Activated T-cell treated with anti-CD3 and anti-CD28 coated beads for 24 hours (primary cell): ENCODE results near the gene BST2.

ENCODE experiments used
- DNase-seq: peaks from one replicate; pipeline ENCODE4 v3.0.0-alpha.2; 2020; ENCODE audit warnings: low read depth

The BST2 gene

GRCh38 chr19:17405250-17406045, at the start of gene BST2:
Gene BST2, minus strand, starts transcription at chr19:17405630. Its CDS starts 55 bp downstream, at chr19:17405575.
- DNase-seq = no peak

- DNase-seq = no peak
These were observed 49.2 kb upstream of the BST2 start for GRCh38 chr19:17454576-17455071.

- DNase-seq = no peak
These were observed 46.4 kb upstream of the BST2 start for GRCh38 chr19:17451820-17452219.

- DNase-seq = peak; percentile 47
These were observed 45.0 kb upstream of the BST2 start for GRCh38 chr19:17450264-17451075.

GRCh38 chr19:17448131-17448967, 42.9 kb upstream of the BST2 start, which contains the start of gene TMEM221:
Gene TMEM221, minus strand, starts transcription at chr19:17448668. Its CDS starts 206 bp downstream, at chr19:17448462.
- DNase-seq = peak; percentile 33

GRCh38 chr19:17447704-17448130, 42.3 kb upstream of the BST2 start:
- no peak for DNase-seq

- no peak for DNase-seq
These were observed 40.2 kb upstream of the BST2 start for GRCh38 chr19:17445526-17446165.

- no peak for DNase-seq
These were observed 36.0 kb upstream of the BST2 start for GRCh38 chr19:17441241-17442021.

- no peak for DNase-seq
These were observed 31.4 kb upstream of the BST2 start for GRCh38 chr19:17436874-17437267.

- no peak for DNase-seq
These were observed 30.9 kb upstream of the BST2 start for GRCh38 chr19:17436094-17436873.

GRCh38 chr19:17435218-17435617, 29.8 kb upstream of the BST2 start:
- DNase-seq = no peak

- no peak for DNase-seq
These were observed 26.0 kb upstream of the BST2 start for GRCh38 chr19:17431417-17431816.

- no peak for DNase-seq
These were observed 24.2 kb upstream of the BST2 start for GRCh38 chr19:17429641-17430113.

- no peak for DNase-seq
These were observed 19.4 kb upstream of the BST2 start for GRCh38 chr19:17424743-17425365.

- DNase-seq = no peak
These were observed 18.2 kb upstream of the BST2 start for GRCh38 chr19:17423429-17424208.

GRCh38 chr19:17421942-17422341, 16.5 kb upstream of the BST2 start:
- DNase-seq = no peak

- DNase-seq = no peak
These were observed 15.1 kb upstream of the BST2 start for GRCh38 chr19:17420475-17420924.
